K562 (cell line): ENCODE results near the gene MS4A6E. TPM values are rescaled to one million over a fixed set of nuclear protein-coding genes. Genes with fewer than 3 reads are reported as not detected.

Experiments used
- ATAC-seq: fragments of 200-7000 bp; cut with Tn5 transposase; 3 replicates; pipeline ENCODE4 v1.9.1; 2020; ENCODE audit warnings: moderate library complexity
- BruUV-seq: library from RNA; stranded (reverse); fragments of 400-500 nt; replicated peaks from 2 replicates; lab custom pipeline; 2021; lab: Mats Ljungman, UMichigan
- CTCF ChIA-PET: fragments of 300-600 bp; formaldehyde crosslinking; extraction: SDS; loops from one replicate; lab custom pipeline; 2021; ENCODE audit warnings: low intra/inter-chr PET ratio; lab: Yijun Ruan, JAX
- POLR2A ChIA-PET: fragments of 300-600, 350-650 bp; sonication (Branson Sonifier 250); formaldehyde crosslinking; extraction: SDS; loops from one replicate; lab custom pipeline; 2021; ENCODE audit warnings: antibody characterized with exemption, inconsistent platforms; lab: Yijun Ruan, JAX
- DNase-seq, 4 experiments: peaks; one replicate each; pipeline versions ENCODE4 v3.0.0 to v3.0.0-alpha.2; 2011 to 2018; ENCODE audit warnings: low spot score in 3 of 4, mixed read lengths in 3 of 4; ENCODE audit errors: extremely low read depth in 1 of 4
- FAIRE-seq: peaks from 2 replicates; lab custom pipeline; 2011; peaks lifted over from hg19 to GRCh38; lab: Jason Lieb, UNC
- H2AFZ ChIP-seq: 2 replicates; pipeline ENCODE4 v1.6.0; 2011; ENCODE audit warnings: low read depth, low read length, control low read depth, inconsistent platforms
- H3K27ac ChIP-seq: fragments of 200-600 bp; 3 replicates; pipeline ENCODE4 v1.8.0; 2011; ENCODE audit warnings: low read depth, mild to moderate bottlenecking, control low read depth, inconsistent platforms, low read length, moderate library complexity, mixed read lengths; ENCODE audit errors: extremely low read depth
- H3K27me3 ChIP-seq, 2 experiments: fragments of 300-600 bp in 1 of 2; 2 replicates in 1 of 2; 3 replicates in 1 of 2; pipeline versions ENCODE4 v1.6.0 to v1.8.0; 2011; ENCODE audit warnings: inconsistent platforms in 2 of 2, low read length in 2 of 2, mild to moderate bottlenecking in 1 of 2, mixed read lengths in 1 of 2, moderate library complexity in 1 of 2; ENCODE audit not compliant: control insufficient read depth in 2 of 2, insufficient read depth in 2 of 2
- H3K36me3 ChIP-seq: fragments of 300-600 bp; 3 replicates; pipeline ENCODE4 v1.8.0; 2011; ENCODE audit warnings: mild to moderate bottlenecking, low read length, inconsistent platforms; ENCODE audit not compliant: control insufficient read depth, insufficient read depth
- H3K4me1 ChIP-seq, 2 experiments: fragments of 200-600 bp in 1 of 2; replicated peaks in 1 of 2; 2 replicates in 1 of 2; 3 replicates in 1 of 2; pipeline versions ENCODE4 v1.5.1 to v1.8.0; 2011; ENCODE audit warnings: inconsistent platforms in 2 of 2, low read length in 2 of 2, mild to moderate bottlenecking in 1 of 2, mixed read lengths in 1 of 2, moderate library complexity in 1 of 2; ENCODE audit not compliant: control insufficient read depth in 2 of 2, insufficient read depth in 2 of 2
- H3K4me2 ChIP-seq: 2 replicates; pipeline ENCODE4 v1.6.1; 2011; ENCODE audit warnings: low read length, control low read depth, inconsistent platforms, mixed read lengths; ENCODE audit not compliant: insufficient read depth
- H3K4me3 ChIP-seq: fragments of 200-600 bp; sonication (generic), shearing (Covaris generic); 2 replicates; pipeline ENCODE4 v1.5.1; 2016; ENCODE audit warnings: control low read depth, inconsistent platforms
- H3K79me2 ChIP-seq: fragments of 200-600 bp; 3 replicates; pipeline ENCODE4 v1.8.0; 2011; ENCODE audit warnings: low read length, inconsistent platforms; ENCODE audit not compliant: control insufficient read depth, insufficient read depth
- H3K9ac ChIP-seq, 2 experiments: 2 replicates each; pipeline versions ENCODE4 v1.6.0 to v1.6.1; 2011; ENCODE audit warnings: low read depth in 2 of 2, low read length in 2 of 2, control low read depth in 1 of 2, inconsistent platforms in 1 of 2, mild to moderate bottlenecking in 1 of 2, mixed read lengths in 1 of 2; ENCODE audit not compliant: insufficient read depth in 1 of 2
- H3K9me1 ChIP-seq: one replicate; pipeline ENCODE4 v1.6.0; 2011; ENCODE audit warnings: inconsistent platforms, mild to moderate bottlenecking, low read length, moderate library complexity; ENCODE audit not compliant: control insufficient read depth, insufficient read depth
- H3K9me3 ChIP-seq: replicated peaks from 2 replicates; pipeline ENCODE4 v1.5.1; 2011; ENCODE audit warnings: low read depth, low read length, inconsistent platforms; ENCODE audit not compliant: control insufficient read depth, insufficient read depth
- H4K20me1 ChIP-seq: replicated peaks from 2 replicates; pipeline ENCODE4 v1.6.1; 2011; ENCODE audit warnings: low read length, inconsistent platforms, mixed read lengths; ENCODE audit not compliant: control insufficient read depth, insufficient read depth
- NFIC ChIP-seq: fragments of 450-650 bp; IDR thresholded peaks from 2 replicates; pipeline ENCODE4 v1.6.1; 2017; ENCODE audit warnings: mild to moderate bottlenecking, inconsistent platforms
- PRMT5 ChIP-seq: sonication (generic); formaldehyde crosslinking; IDR thresholded peaks from 2 replicates; pipeline ENCODE4 v1.5.0; 2020; ENCODE audit warnings: missing genetic modification reagents
- PURB ChIP-seq: sonication (generic); formaldehyde crosslinking; IDR thresholded peaks from 2 replicates; pipeline ENCODE4 v1.9.0; 2021; ENCODE audit warnings: low read depth, mild to moderate bottlenecking, missing genetic modification reagents
- REST ChIP-seq, 2 experiments: fragments of 450-650 bp; formaldehyde crosslinking in 1 of 2; IDR thresholded peaks; 2 replicates each; pipeline versions ENCODE4 v1.4.0 to v1.6.1; 2014 to 2020; ENCODE audit warnings: mild to moderate bottlenecking in 2 of 2, borderline replicate concordance in 1 of 2, low read depth in 1 of 2
- USF2 ChIP-seq: sonication (generic); formaldehyde crosslinking; IDR thresholded peaks from 2 replicates; pipeline ENCODE4 v1.5.0; 2020; ENCODE audit warnings: missing genetic modification reagents
- WGBS: fragments of 100-300 bp; shearing (Covaris generic); methylation state at CpG from one replicate; pipeline ENCODE4 v1.1.6; 2016; ENCODE audit warnings: low coverage, mixed read lengths; ENCODE audit not compliant: insufficient coverage; ENCODE audit errors: missing lambda C conversion rate; 5-methylcytosine and 5-hydroxymethylcytosine counted together
- in situ Hi-C: fragments of 300-500 bp; cut with MboI; formaldehyde crosslinking; loops from 4 replicates; pipeline ENCODE4 v1.15.0; 2018; ENCODE audit warnings: inconsistent platforms, mixed read lengths
- intact Hi-C: fragments of 100-400 bp; cut with micrococcal nuclease; formaldehyde crosslinking; loops from 2 replicates; pipeline ENCODE4 v1.14.2; 2022
- polyA plus RNA-seq, 8 experiments: library from polyadenylated mRNA; depleted of rRNA in 4 of 8; stranded (reverse) in 5 of 8; unstranded in 3 of 8; fragments of >200 nt; fragmentation: Nextera tagmentation in 2 of 8; fragmentation: Illumina TruSeq in 1 of 8; extraction: Ambion mirVana in 2 of 8; extraction: Trizol in 1 of 8; gene quantifications; 2 replicates each; pipeline versions ENCODE4 v1.2.1 to v1.2.3, GENCODE V29; 2011 to 2014; ENCODE audit warnings: inconsistent platforms in 1 of 8, missing spikeins in 1 of 8
- total RNA-seq, 7 experiments: library from RNA; depleted of rRNA in 6 of 7; stranded (reverse); fragments of >200 nt in 6 of 7; fragmentation: Illumina TruSeq in 2 of 7; extraction: Trizol in 2 of 7; gene quantifications; 2 replicates each; pipeline versions ENCODE4 v1.2.1 to v1.2.3, GENCODE V29; 2011 to 2021; ENCODE audit warnings: low replicate concordance in 1 of 7

MS4A6E gene
- total and polyA plus RNA-seq, 9 of the 15 experiments (the other 6 are each of a cell fraction or from before 2014, with no cell fraction given), result 0.13 to 0.15 TPM; not detected in 7

GRCh38 chr11:60378354-60378753, 51.3 kb downstream of the MS4A6E start, which contains the start of gene MS4A7:
TSS of gene MS4A7 (plus strand) at chr11:60378532. CDS start at chr11:60383142, 4,610 bp downstream.
- ChIA-PET POLR2A (interaction anchor here (0.6 kb wide), 1 partner anchor 1726 kb away, joined by 3 read pairs; no protein-coding TSS in a partner anchor), CTCF (no interaction called here)
- TF ChIP-seq PRMT5 (CRISPR knock-in tag) (no peak), PURB (CRISPR knock-in tag) (no peak)
- intact Hi-C loops, result no loop called here
- H3K4me3 ChIP-seq, result no peak within 1 kb of the TSS
- DNase-seq (no peak), ATAC-seq (no peak), FAIRE-seq (no peak)
- no peaks in the 10 kb centered on the region for H3K79me2 ChIP-seq
- H3K27me3 ChIP-seq, result peaks cover 0 to 5% of the 10 kb centered on the region in 2 experiments; a peak in 4 of 5 replicates
- no peak within 1 kb of the TSS for H3K27ac ChIP-seq
- H4K20me1 ChIP-seq, result no peaks in the 10 kb centered on the region
- H3K4me2 ChIP-seq, result no peak within 1 kb of the TSS
- no peaks in the 10 kb centered on the region for H3K9me3 ChIP-seq
- no peaks in the 10 kb centered on the region for H3K36me3 ChIP-seq
- no peaks in the 10 kb centered on the region for H3K9me1 ChIP-seq
- BruUV-seq, result no TSS peak
- H2AFZ ChIP-seq, result no peak within 1 kb of the TSS
- in situ Hi-C loops, result no loop called here
- WGBS, result 0% methylated on average over 3 of the region's 3 CpGs
- H3K4me1 ChIP-seq, result no peaks in the 10 kb centered on the region
- H3K9ac ChIP-seq, result no peak within 1 kb of the TSS

GRCh38 chr11:60389279-60389910, 62.3 kb downstream of the MS4A6E start:
- DNase-seq (no peak), FAIRE-seq (no peak), ATAC-seq (no peak)
- ChIA-PET CTCF (no interaction called here), POLR2A (no interaction called here)
- no peaks in the 10 kb centered on the region for H3K4me1 ChIP-seq
- H3K27me3 ChIP-seq, result no peaks in the 10 kb centered on the region
- H3K4me2 ChIP-seq, result no peak overlapping the region
- no peak overlapping the region for H3K4me3 ChIP-seq
- no peak overlapping the region for H3K27ac ChIP-seq
- H4K20me1 ChIP-seq, result no peaks in the 10 kb centered on the region
- in situ Hi-C loops, result no loop called here
- H3K9me1 ChIP-seq, result no peaks in the 10 kb centered on the region
- no peak overlapping the region for H3K9ac ChIP-seq
- no peaks in the 10 kb centered on the region for H3K79me2 ChIP-seq
- no TSS peak for BruUV-seq
- H2AFZ ChIP-seq, result no peak overlapping the region
- 2% methylated on average over 5 of the region's 5 CpGs for WGBS
- H3K9me3 ChIP-seq, result no peaks in the 10 kb centered on the region
- TF ChIP-seq REST (IDR thresholded peaks at IDR 0.05; ENCODE audit: borderline replicate concordance) (peak; percentile 17; the same call in 1 of the 2 replicates), REST (CRISPR knock-in tag; IDR thresholded peaks at IDR 0.05; ENCODE audit: low read depth) (no peak), NFIC (no peak), USF2 (0 out of 2 replicates have a peak, but pooled peaks have one; percentile 14)
- intact Hi-C loops, result no loop called here
- no peaks in the 10 kb centered on the region for H3K36me3 ChIP-seq
